ENCODE measurements around the gene RARA.

Gene RARA

DNA sequence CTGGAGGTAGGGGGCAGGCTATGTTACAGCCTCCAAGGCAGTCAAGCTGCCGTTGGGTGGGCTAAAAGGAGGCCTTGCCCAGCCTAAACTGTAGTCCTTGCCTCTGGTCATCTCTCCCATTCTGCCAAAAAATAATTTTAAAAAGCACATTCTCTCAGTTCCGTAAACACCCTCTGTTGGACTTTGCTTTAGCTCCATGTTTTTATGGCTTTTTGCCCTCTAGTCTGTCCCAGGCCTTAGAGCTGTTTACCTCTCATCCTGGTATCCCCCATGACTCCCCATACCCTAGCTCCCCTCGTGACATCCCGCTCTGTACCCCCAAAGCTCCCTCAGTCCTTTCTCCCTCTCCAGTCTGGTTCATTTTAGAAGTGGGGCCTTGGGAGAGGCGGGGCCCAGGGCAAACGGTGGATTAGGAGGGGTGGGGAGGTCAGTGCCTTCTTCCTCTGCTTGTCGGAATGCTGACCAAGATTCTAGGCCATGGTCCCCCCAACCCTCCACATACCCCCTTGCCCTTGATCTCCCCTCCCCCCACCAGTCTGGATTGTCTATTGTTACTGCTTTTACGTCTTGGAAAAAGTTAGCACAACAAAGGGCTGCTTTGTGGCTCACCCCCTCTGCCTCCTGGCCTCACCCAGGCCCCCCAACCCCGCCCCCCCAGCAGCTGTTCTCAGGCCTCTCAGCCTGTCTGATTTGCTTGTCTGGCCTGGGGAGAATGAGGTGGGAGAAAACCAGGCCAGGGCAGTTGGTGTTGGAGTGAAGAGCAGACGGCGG lies 37.2 kb downstream of the RARA start:
- DNase-seq (ENCODE audit: low read depth) = no peak

DNA sequence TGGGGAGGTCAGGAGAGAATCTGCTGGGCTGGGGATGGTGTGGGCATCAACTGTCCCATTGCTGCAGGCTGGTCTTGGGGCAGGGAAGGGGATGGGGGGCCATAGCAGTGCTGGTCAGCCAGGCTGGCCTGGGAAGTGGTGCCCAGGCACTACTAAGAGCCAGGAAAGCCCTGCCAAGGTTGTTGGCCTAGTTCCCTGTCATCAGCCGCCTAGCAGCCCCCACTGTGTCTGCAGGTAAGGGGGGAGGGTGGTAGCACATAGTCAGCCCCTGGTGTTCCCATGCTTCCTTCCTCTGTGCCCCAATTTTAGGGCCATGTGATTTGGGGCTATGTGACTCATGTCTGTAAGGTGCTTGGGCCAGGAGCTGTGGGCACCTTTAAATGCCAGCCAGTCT lies 37.8 kb downstream of the RARA start:
- no peak for DNase-seq (ENCODE audit: low read depth)

DNA sequence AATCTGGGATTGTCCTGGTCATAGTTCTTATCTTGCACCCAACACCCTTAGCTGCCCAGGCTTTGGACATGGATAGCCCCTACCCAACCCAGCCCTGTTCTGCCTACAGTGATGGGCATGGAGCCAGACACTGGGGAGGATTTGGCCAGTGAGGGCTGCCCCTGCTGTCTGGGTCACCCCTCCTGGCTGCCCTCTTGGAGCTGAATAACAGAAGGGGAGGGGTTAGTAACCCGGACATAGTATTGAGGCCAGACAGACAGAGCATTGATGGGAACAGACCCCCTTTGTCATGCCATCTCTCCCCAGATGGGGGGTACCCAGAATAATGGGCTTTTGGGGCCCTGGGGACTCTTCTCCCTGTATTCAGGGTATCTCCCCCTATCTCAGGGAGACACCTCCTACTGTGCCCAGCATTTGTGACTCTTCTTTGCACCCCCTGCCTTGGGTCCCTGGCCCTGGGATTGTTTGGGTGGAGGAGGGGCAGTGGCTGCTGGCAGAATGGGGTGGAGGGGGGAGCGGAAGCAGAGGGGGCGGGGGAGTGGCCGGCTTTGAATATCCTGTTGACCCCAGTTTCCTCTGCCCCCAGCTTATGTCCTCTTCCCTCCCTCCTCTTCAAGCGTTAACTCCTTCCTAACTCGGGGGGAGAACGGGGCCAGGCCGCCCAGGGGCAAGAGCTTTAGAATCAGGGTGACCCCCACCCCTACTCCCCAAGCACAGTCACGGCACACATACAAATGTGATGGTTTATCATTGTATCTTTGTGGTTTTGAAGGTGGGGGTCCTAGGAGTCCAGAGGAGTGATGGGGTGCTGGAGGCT lies 38.5 kb downstream of the RARA start:
- no peak for DNase-seq (ENCODE audit: low read depth)

DNA sequence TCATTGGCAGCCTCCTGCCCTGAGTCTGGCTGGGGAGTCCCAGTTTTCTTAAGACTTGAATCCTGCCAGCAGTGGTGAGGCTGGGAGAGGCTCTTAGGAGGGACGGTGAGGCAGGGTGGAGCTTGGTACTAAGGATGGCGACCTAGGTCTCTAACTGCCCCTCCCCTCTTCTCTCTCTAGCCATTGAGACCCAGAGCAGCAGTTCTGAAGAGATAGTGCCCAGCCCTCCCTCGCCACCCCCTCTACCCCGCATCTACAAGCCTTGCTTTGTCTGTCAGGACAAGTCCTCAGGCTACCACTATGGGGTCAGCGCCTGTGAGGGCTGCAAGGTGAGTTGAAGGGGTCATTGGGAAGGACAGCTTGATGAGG lies 39.1 kb downstream of the RARA start:
- no peak for DNase-seq (ENCODE audit: low read depth)

DNA sequence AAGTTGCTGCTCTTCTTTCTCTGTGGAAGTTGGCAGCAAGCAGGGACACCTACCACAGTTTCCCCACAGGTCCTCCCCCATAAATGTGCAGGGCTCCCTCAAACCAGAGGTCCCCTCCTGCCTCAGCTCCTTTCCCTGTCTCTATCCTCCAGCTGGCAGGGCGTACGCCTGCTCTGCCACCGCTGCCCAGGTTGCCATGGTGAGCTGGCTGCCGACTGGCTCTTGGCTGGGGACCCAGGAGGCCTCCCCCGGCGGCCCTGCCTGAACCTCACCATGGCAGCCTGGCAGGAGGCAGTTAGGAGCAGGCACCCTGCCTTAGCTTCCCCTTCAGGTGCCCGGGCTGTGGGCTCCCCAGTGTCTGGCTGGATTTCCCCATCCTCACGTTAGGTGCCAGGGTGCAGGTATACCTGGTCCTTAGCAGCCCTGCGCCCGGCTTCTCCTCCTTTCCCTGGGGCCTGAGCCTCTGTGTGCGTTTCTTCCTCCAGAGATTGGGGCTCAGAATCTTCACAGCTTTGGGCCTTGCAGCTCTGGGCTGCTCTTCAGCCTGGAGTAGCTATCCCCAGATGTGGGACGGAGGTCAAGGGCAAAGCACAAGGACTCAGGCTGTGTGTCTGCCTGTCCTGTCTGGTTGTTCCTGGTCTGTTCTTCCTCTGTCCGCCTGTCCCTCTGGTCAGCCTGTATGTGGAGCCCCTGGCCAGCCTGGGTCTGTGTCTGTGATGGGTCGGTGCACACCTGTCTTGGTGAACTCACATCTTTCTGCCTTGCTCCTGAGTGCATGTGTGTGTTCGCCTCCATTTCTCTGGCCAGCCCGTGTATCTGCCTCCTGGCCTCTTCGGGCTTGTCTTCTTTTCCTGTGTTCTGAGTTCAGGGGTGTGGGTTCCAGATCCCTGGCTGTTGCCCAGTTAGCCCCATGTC lies 39.8 kb downstream of the RARA start:
- DNase-seq (ENCODE audit: low read depth) = no peak

DNA sequence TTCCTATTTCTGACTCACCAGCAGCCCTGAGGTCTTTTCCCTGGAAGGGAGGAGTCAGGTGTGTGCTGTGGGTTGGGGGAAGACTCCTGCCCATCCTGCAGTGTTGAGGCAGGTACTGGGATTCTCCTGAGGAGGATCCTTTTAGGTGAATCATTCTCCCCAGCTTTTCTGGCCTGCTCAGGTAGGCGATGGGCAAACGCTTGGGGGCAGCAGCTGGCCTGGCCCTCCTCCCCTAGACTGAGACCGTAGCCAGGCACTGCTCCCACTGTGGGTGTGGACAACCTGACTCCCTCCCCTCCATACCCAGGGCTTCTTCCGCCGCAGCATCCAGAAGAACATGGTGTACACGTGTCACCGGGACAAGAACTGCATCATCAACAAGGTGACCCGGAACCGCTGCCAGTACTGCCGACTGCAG lies 40.5 kb downstream of the RARA start:
- no peak for DNase-seq (ENCODE audit: low read depth)

DNA sequence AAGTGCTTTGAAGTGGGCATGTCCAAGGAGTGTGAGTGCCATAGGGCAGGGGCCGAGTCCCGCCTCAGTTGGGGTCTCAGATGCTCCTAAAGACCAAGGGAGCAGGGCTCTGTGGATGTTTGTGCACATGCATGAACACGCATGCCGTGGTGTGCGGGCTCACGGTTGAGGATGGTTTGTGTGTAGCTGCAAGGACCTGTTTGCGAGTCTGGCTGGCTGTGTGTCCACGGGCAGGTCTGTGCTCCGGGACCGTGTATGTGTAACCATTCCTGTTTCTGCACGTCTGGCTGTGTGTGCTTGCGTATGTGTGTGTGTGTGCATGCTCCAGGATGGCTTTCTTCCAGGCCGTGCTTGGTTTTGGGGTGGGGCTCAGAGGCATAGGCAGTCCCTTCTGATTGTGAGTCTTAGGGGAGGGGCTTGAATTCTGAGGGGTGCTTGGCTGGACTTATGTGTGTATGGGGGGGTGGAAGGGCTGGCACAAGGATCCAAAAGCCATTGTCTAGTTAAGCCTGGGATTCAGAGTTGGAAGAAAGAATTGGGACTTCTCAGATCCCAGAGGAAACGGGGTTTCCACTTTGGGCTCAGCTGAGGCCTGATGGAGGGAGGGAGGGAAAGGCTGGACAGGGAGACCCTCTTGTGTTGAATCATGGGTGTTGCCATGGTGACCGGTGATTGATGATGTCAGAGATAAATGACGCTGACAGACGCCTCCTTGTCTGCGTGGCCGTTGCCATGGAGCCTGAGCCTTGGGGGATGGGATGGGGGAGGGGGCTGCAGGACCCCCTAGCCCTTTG lies 41.1 kb downstream of the RARA start:
- DNase-seq (ENCODE audit: low read depth) = no peak

DNA sequence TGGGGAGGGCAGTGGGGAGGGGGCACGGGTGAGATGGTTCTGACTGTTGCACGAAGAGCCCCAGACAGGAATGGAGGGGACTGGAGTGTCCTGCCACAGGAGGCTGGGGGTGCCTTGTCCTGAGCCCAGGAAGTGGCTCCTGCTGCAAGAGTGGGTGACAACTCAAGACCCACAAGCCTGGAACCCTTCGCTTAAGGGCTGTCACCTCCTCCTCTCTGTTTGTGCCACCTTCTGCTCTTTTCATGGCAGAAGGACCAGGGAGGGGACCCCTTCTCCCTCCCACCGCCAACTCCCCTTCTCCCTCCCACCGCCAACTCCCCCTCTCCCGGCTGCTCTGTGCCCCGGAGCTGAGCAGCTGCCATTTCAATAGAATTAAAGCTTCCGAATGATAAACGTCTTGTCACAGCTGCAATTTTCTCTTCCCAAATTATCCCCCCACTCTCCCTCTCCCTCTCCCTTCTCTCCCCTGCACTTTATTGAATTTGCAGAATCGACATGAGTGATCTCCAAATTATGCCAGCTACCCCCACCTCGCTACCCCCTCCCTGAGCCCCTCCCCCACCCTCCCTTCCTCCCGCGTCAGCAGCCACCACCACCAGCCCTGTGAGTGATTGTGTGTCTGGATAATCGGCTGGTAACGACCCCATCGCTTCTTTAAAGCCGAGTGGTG lies 41.8 kb downstream of the RARA start:
- no peak for DNase-seq (ENCODE audit: low read depth)

DNA sequence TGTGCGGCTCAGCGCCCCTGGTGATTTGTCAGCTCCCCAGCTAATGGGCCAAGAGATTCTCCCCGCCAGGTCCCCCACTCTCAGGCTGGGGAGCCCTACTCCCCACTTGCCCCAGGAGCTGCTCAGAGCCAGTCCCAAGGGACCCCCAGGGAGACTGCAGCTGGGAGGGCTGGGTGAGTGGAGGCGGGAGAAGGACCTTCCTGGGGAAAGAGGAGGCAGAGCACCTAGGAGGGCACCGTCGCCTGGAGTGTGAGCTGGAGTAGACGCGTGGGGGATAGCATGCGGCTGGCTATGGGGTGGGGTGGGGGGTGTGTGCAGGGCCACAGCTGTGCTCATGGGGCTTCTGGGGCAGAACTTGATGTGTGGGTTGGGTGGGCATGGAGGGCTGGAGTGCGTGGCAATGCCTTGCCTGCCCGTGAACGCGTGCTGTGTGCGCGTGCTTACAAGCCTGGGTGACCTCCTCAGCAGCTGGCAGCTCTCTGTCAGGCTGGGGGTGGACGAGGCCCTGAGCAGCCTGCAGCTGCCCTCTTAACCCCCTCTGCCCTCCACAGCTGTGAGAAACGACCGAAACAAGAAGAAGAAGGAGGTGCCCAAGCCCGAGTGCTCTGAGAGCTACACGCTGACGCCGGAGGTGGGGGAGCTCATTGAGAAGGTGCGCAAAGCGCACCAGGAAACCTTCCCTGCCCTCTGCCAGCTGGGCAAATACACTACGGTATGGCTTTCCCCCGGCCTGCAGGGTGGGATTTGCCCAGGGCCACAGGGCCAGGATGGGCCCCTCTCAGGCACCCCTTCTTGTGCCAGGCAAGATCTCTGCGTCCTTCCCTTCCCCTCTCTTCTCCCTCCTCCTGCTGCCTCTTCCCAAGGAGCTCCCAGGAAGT lies 42.6 kb downstream of the RARA start:
- DNase-seq (ENCODE audit: low read depth) = no peak

DNA sequence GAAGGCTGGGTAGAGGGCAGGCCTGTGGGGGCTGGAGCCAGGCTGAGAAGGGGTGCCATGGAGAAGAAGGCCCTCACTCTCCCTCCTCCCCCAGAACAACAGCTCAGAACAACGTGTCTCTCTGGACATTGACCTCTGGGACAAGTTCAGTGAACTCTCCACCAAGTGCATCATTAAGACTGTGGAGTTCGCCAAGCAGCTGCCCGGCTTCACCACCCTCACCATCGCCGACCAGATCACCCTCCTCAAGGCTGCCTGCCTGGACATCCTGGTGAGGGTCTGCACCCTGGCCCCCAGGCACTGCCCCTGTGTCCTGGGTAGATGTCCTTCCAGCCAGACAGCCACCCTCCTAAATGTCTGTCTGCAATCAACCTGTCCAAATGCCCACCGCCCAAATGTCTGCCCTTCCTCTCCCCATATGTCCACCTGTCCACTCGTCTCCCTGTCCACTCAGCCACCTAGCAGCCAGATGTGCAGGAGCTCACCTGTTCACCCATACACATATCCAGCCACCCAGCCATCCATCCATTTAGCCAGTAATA lies 43.3 kb downstream of the RARA start:
- DNase-seq (ENCODE audit: low read depth) = no peak

DNA sequence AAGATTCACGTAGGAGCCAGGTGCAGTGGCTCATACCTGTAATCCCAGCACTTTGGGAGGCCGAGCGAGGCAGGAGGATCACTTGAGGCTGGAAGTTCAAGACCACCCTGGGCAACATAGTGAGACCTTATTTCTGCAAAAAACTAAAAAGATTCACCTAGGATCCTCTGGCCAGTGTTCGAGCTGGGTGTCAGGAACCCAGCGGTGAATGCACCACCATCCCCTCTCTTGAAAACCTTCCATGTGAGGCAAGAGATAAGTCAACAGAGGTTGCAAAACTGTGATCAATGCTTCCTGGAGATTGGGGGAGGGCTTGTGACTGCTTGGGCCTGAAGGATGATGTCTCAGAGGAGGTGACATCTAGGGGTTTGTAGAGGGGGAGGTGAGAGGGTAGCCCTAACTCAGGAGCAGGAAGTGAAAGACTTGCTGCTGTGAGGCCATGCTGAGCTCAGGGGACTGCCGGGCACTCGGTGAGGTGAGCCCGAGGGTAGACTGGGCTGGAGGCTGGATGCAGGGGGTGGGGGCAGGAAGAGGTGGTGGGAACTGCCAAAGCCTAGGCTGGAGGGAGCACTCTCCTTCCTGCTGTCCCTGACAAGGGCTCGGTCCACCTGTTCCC lies 43.9 kb downstream of the RARA start:
- no peak for DNase-seq (ENCODE audit: low read depth)

DNA sequence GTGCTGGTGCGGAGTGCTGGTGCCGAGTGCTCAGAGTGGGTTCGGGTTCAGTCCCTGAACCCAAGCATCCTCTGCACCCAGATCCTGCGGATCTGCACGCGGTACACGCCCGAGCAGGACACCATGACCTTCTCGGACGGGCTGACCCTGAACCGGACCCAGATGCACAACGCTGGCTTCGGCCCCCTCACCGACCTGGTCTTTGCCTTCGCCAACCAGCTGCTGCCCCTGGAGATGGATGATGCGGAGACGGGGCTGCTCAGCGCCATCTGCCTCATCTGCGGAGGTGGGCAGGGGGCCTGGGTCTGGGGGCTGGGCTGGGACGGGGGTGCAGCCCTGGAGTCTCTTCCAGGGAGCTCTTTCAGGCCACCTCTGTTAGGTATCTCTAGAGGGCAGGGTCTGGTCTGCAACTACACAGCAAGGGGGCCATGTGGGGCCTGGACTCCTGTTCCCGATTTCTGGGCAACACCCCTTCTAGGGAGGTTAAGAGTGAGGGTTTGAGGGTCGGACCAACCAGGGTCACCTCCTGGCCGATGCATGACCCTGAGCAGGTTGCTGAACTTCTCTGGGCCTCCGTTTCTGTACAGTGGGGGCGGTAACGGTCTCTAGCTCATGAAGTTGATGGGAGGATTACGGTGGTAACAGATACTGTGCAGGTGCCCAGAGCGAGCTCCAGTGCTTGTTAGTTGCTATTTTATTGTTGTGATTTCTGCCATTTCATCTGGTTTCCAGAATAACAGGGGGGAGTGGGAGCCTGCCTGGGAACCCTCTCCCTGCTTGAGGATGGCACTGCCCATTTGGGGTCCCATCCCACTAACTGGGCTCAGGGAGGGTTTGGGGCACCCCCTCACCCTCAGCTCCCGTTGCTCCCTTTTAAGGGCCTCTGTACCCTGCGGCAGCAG lies 45.5 kb downstream of the RARA start:
- DNase-seq (ENCODE audit: low read depth) = no peak

DNA sequence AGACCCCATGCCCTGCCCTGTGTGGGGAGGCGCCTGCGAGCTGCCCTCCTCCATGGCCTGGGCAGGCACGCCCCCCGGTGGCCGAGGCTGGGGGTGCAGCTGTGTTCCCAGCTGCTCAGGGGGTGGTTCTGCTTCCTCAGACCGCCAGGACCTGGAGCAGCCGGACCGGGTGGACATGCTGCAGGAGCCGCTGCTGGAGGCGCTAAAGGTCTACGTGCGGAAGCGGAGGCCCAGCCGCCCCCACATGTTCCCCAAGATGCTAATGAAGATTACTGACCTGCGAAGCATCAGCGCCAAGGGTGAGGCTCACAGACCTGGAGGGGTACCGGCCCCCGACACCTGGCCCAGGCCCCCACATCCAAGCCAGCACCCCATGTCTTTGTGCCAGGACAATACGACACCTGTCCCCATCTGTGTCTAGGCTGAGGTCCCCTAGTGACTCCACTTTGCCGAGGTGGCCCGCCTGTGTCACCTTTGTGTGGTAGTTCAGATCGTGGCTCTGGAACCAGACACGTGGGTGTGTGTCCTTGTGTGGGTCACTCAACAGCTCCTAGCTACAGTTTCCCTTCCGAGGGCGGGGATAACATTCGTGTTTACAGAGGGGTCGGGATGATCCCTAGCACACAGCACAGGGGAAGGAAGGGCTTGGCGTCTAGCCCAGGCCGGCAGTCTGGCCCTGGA lies 46.3 kb downstream of the RARA start:
- DNase-seq (ENCODE audit: low read depth) = no peak

DNA sequence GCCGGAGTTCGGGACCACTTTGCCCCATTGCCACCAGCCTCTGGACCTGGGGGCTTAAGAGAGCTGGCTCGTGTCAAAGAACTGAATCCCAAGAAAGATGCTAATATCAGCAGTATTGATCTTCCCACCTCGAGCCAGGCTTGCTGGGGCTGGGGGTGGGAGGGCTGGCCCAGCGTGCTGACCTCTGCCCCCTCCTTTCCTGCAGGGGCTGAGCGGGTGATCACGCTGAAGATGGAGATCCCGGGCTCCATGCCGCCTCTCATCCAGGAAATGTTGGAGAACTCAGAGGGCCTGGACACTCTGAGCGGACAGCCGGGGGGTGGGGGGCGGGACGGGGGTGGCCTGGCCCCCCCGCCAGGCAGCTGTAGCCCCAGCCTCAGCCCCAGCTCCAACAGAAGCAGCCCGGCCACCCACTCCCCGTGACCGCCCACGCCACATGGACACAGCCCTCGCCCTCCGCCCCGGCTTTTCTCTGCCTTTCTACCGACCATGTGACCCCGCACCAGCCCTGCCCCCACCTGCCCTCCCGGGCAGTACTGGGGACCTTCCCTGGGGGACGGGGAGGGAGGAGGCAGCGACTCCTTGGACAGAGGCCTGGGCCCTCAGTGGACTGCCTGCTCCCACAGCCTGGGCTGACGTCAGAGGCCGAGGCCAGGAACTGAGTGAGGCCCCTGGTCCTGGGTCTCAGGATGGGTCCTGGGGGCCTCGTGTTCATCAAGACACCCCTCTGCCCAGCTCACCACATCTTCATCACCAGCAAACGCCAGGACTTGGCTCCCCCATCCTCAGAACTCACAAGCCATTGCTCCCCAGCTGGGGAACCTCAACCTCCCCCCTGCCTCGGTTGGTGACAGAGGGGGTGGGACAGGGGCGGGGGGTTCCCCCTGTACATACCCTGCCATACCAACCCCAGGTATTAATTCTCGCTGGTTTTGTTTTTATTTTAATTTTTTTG lies 47.1 kb downstream of the RARA start:
- no peak for DNase-seq (ENCODE audit: low read depth)

DNA sequence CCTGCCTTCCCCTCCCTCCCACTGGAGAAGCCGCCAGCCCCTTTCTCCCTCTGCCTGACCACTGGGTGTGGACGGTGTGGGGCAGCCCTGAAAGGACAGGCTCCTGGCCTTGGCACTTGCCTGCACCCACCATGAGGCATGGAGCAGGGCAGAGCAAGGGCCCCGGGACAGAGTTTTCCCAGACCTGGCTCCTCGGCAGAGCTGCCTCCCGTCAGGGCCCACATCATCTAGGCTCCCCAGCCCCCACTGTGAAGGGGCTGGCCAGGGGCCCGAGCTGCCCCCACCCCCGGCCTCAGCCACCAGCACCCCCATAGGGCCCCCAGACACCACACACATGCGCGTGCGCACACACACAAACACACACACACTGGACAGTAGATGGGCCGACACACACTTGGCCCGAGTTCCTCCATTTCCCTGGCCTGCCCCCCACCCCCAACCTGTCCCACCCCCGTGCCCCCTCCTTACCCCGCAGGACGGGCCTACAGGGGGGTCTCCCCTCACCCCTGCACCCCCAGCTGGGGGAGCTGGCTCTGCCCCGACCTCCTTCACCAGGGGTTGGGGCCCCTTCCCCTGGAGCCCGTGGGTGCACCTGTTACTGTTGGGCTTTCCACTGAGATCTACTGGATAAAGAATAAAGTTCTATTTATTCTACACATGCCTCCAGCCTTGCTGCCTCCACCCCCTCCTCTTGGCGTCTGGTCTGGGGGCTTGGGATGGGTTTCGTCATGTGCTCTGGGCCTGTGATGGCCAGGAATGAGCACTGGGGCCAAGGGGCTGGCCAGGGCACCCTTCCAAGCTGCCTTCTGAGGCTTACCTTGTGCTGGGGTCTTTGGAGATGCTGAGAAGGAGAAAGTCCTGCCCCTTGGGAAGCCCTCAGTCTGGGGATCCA lies 48.3 kb downstream of the RARA start:
- no peak for DNase-seq (ENCODE audit: low read depth)
